ENCODE results near the gene GAB2.
A peak's percentile ranks its signal among the peaks of the same experiment; 100 is the strongest.
"Not testable (repeated sequence)": the region's sequence is repeated elsewhere in the genome, so short reads cannot be mapped to it uniquely, and the experiment has no call there.

GAB2 gene

DNA sequence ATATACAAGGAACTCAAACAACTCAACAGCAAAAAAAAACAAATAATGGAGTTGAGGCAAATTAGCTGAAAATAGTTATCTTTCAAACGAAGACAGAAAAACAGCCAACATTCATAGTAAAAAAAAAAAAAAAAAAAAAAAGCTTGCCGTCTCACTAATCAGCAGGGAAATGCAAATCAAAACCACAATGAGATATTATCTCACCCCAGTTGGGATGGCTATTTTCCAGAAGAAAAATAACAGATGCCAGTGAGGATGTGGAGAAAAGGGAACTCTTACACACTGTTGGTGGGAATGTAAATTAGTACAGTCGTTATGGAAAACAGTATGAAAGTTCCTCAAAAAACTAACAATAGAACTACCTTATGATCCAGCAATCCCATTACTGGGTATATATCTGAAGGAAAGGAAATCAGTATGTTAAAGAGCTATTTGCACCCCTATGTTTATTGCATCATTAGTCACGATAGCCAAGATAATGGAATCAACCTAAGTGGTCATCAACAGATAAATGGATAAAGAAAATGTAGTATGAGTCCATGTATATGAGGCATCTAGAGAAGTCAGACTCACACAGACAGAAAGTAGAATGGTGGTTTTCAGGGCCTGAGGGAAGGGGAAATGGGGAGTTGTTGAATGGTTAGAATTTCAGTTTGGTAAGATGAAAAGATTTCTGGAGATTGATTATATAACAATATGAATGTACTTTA is 172.9 kb downstream of the GAB2 start:
- ATAC-seq = no peak

- ATAC-seq = no peak
These were observed 173.5 kb downstream of the GAB2 start for GRCh38 chr11:78244080-78244479.

- no peak for ATAC-seq
These were observed 176.1 kb downstream of the GAB2 start for GRCh38 chr11:78241475-78241874.

- no peak for ATAC-seq
These were observed 177.8 kb downstream of the GAB2 start for GRCh38 chr11:78239781-78240180.

DNA sequence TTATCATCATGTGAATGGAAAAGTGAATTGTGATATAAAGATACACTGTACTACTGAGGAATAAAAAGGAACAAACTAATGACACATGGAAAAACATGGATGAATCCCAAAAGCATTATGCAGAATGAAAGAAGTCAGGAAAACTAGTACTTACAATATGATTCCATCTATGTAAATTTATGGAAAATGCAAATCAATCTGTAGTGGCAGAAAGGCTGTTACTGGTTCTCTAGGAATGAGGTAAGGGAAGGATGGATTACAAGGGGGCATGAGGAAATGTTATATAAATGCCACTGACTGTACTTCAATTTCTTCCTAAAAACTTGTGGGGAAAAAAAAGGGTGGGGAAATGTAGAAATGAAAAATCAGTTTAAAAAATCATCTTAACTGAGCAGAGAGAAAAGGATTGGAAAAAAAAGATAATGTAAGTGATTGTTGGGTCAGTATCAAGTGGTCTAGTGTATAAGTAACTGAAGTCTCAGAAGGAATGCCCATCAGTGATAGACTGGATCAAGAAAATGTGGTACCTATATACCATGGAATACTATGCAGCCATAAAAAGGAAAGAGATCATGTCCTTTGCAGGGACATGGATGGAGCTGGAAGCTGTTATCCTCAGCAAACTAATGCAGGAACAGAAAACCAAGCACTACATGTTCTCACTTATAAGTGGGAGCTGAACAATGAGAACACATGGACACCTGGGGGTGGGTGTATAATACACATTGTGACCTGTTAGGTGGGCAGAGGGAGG is 180.2 kb downstream of the GAB2 start:
- ATAC-seq = no peak

DNA sequence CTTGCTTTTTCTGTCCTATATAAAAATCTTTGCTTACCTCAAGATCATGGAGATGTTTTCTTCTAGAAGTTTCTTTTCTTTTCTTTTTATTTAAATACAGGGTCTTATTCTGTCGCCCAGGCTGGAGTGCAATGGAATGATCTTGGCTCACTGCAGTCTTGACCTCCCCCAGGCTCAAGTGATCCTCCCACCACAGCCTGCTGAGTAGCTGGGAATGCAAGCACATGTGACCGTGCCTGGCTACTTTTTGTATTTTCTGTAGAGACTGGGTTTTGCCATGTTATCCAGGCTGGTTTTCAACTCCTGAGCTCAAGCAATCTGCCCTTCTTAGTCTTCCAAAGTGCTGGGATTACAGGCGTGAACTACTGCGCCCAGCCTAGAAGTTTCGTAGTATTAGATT is 183.6 kb downstream of the GAB2 start:
- ATAC-seq = no peak

DNA sequence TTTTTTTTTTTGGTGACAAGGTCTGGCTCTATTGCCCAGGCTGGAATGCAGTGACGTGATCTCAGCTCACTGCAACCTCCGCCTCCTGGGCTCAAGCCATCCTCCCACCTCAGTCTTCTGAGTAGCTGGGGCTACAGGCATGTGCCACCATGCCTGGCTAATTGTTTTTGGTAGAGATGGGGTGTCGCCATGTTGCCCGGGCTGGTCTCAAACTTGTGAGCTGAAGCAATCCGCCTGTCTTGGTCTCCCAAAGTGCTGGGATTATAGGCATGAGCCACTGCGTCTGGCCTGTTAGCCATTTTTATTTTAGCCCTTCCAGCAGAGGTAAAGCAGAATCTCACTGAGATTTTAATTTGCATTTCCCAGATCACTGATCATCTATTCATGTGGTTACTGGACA is 184.6 kb downstream of the GAB2 start:
- ATAC-seq = not testable (repeated sequence)

DNA sequence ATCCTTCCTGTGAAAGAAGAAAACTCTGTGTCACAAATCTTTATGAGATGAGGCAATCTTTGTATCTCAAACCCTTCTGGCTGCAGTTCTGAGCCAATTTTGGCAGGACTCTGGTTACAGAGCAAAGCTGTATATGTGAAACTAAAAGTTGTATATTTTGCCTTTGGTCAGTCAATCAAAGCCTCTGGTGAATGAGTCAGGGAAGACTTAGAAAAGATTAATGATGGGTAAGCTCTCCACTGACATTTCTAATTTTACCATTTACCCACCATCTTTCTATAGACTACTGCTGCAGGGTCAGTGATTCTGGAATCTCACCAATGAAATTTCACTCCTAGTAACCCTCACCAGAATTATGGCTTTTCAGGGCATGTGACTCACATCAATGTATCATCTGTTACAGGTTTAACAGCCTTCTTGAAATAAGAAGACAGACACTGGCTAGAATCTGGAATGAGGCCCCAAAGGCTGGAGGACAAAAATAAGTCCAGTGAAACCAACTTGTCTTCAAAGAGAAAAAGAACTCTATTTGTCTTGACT is 185.6 kb downstream of the GAB2 start:
- no peak for ATAC-seq

DNA sequence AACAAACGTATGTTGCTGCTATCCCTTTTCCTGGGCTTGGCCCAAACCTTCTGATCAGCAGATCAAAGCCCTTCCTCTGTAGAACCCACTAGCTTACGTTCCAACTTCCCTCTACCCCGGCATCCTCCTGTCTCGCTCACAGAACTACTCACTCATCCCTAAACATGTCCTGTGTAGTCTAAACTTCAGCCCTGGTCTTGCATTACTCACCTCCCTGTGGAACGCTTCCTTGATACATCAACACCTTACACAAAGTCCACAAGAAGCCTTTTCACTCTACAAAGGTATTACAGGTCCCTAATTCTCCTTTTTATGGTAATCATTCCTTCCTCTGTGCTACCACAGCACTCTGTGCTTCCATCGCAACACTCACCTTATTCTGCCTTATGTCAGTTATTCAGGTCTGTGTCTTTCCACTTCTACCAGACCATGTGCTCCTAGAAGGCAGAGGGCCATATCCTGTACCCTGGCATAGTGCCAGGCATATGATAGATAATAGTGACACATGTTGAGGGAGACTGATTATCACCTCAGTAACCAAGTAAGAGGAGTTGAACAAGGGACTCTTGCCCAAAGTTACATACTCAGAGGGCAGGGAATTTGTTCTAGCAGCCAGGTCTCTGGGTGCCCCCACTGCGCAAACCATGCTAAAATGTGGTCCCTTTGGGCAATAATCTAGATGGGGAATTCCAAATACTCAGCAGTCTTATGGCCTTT is 187.3 kb downstream of the GAB2 start:
- ATAC-seq = no peak

DNA sequence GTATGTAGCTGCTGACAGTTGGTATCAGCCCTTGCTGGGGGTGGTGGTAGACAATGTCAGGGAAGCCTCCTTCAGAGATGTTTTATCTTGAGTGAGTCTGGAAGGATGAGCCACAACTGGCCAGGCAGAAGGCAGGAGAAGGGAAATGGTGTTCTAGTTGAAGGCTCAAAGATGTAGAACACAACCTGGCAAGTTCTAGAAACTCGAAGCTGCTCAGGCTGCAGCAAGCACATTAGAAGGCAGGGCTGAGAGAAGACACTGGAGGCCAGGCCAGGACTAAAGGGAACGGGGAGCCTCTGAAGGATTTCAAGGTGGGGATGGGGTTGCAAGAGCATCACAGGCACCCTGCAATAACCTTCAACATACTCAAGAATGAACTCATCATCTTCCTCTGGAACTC is 188.5 kb downstream of the GAB2 start:
- ATAC-seq = no peak

- no peak for ATAC-seq
These were observed 189.2 kb downstream of the GAB2 start for GRCh38 chr11:78228467-78228866.

- no peak for ATAC-seq
These were observed 189.7 kb downstream of the GAB2 start for GRCh38 chr11:78227921-78228320.

DNA sequence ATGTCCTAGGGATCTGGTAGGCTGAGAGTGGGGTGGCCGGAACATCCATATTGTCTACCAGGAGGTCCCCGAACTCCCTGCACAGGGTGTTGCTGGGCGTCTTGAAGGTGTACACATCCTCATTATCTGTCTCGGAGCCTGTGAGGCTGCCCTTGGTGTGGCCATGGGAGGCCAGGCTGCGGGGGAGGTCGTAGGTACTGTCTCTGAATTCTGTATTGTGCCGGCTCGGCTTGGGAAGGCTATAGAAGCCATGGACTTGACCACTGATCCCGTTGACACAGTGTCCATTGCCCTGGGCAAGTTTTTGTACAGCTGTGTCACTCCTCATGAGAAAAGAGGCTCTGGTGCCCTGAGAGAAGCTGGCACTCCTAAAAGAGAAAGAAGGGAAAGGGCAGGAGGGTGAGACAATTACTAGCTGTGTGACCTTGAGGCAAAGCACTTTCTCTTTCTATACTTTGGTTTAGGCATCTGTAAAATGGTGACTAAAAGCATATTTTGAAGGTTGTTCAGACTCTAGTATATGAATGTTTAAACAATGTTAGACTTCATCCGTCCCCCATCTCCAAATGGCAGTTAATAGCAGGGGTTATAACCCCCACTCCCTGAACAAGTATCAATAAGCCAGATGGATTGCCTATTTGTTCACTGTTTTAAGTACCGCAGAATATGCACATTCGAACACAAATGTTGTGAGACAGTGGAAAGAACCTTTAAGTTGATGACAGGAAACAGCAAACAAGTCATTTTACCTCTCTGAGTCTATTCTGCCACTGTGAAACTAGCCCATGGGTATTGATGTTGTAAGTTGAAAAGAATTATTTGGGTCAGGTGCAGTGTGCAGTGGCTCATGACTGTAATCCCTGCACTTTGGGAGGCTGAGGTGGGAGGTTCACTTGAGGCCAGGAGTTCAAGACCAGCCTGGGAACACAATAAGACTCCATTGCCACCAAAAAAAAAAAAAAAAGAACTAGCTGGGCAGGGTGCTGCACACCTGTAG is 190.6 kb downstream of the GAB2 start:
- peak in 1 of 2 donors; percentile 13 for ATAC-seq

DNA sequence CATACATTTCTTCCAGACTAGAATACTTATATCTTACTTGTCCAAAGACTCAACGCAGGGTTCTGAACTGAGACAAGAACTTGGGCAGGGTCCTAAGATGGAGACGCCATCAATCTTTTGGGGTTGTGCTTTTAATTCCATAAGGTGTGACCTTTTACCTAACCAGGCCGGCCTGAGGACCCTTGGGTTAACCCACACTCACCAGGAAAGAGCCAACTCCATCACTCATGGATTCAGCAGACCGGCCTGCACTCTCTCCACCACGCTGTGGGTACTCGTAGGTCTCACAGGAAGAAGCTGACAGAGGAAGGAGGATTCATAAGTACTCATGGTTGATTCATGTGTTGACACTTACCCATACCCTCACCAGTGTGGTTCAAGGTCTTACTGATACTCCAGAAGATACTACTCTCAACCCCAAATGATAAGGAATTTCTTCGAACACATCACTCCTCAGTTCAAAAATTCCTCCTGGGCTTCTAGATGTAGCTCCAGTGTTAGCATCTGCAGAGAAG is 192.7 kb downstream of the GAB2 start:
- ATAC-seq = no peak

DNA sequence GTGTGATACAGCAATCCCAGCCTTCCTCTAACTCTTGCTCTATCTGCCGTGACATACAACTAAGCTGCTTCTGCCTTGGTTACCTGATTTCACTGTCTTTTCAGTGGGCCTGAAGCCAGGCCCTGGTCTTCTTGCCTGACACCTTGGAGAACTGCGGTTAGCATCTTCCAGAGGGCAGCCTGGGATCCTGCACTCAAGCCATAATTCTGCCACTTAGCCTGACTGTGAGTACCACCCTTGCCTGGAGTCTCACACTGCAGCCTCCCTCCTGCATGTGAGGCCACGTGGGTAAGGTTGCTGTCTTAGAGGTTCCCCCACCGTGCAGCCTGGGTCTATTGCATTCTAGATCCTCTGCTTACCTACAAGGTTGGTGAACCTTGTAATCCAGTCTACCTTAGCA is 193.1 kb downstream of the GAB2 start:
- no peak for ATAC-seq

- no peak for ATAC-seq
These were observed 194.2 kb downstream of the GAB2 start for GRCh38 chr11:78223320-78223954.

- ATAC-seq = not testable (repeated sequence)
These were observed 194.9 kb downstream of the GAB2 start for GRCh38 chr11:78222726-78223125.

DNA sequence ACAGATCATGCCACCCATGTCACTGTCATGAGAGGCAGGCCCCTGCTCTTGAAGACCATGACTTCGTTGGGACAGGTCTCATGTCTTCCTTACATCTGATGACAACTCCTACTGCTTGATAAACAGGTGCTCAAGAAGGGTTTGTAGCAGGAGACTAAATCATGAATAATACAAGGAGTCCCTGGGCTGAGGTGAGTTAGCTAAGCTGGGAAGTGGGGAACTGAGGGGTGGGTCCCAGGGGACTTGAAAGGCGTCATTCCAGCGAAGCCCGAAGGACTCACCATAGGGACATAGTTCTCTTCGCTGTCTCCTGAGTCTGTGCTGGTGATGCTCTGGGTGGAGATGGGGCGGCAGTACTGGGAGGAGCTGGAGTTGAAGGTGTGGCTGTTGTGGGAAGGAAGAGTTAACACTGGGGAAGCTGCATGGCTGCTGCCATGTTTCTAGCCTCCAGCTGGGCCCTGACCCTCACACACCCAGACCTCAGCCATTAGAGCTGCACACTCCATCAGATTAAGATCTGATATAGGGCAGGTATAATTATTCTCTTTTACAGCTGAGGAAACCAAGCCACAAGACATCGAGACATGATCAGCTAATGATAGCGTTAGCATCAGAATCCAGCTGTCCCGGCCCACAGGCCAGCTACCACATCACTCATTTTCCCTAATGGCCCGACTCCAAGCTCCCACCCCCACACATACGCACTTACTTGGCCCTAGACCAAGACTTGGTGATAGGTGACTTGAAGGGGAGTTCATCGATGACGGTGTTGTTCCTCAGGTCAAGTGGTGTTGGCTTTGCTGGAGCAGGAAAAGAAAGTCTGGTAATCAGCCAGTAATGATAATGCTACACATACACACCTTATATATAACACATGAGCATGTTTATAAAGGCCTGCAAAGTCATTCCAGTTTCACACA is 196.0 kb downstream of the GAB2 start:
- ATAC-seq = no peak

DNA sequence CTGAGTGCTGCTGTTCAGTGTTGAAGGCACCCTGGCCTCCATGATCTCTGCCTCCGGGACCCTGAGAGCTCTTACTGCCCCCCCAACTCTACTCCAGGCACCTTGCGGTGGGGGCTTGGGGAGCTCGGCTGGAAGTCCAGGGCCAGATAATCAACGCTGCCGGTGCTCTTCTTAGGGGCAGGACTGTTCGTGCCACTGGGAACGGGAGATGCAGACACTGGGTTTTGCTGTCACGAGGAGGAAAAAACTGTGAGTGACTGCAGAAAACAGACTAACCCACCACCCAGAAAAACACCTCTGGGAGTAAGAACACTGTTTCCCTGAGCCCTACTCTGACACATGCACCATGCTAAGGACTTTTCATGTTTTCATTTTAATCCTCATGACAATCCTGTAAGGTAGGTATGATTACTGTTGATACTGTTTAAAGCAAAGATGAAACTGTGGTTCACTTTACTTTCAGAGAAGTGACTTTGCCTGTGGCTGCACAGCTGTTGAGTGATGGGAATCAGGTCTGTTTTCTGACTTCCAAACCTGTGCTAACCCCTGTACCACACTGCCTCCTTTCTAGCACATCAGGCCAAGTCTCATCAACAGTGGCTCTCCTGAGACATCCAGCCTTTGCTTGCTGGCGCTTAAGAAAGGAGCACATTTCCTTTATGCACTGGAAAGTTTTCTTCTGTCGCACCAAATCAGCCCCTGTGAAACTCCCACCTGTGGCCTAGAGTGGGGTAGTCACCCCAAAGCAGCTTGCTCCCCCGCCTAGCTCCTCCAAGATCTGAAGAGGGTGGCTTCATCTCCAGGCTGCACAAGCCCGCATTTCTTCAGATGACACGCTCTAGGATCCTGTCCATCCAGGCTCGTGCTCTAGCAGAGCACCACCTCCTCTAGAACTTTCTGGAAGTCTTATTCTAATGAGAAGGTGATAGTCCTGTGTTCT is 197.1 kb downstream of the GAB2 start:
- ATAC-seq = no peak
